H9 (cell line): Measurements from ENCODE around the gene MUC5AC. TPM values are rescaled to one million over a fixed set of nuclear protein-coding genes. Genes with fewer than 3 reads are reported as not detected.
"Not testable (repeated sequence)": the region's sequence is repeated elsewhere in the genome, so short reads cannot be mapped to it uniquely, and the experiment has no call there.

ENCODE experiments used
- DNase-seq: peaks from one replicate; pipeline ENCODE4 v3.0.0-alpha.2; 2017
- H2AFZ ChIP-seq: one replicate; pipeline ENCODE4 v1.6.1; 2013; ENCODE audit warnings: mild to moderate bottlenecking, low read length, control low read depth, moderate library complexity
- H2AK5ac ChIP-seq: 2 replicates; pipeline ENCODE4 v1.6.1; 2013; ENCODE audit warnings: low read length, control low read depth, mixed read lengths; ENCODE audit not compliant: insufficient read length
- H2BK120ac ChIP-seq: one replicate; pipeline ENCODE4 v1.6.1; 2013; ENCODE audit warnings: low read depth, mild to moderate bottlenecking, low read length, control low read depth, inconsistent platforms; ENCODE audit not compliant: poor library complexity, severe bottlenecking
- H2BK12ac ChIP-seq: 2 replicates; pipeline ENCODE4 v1.6.1; 2013; ENCODE audit warnings: low read length, control low read depth, mixed read lengths, low read depth; ENCODE audit not compliant: insufficient read length
- H2BK15ac ChIP-seq: 2 replicates; pipeline ENCODE4 v1.6.1; 2013; ENCODE audit warnings: low read depth, low read length, control low read depth
- H2BK20ac ChIP-seq: one replicate; pipeline ENCODE4 v1.6.1; 2013; ENCODE audit warnings: low read depth, mild to moderate bottlenecking, low read length, control low read depth, inconsistent platforms; ENCODE audit not compliant: poor library complexity, severe bottlenecking
- H2BK5ac ChIP-seq: 2 replicates; pipeline ENCODE4 v1.6.1; 2013; ENCODE audit warnings: low read length, control low read depth, mixed read lengths; ENCODE audit not compliant: insufficient read length
- H3K14ac ChIP-seq: 2 replicates; pipeline ENCODE4 v1.6.1; 2013; ENCODE audit warnings: low read length, control low read depth; ENCODE audit not compliant: insufficient read depth
- H3K18ac ChIP-seq: 2 replicates; pipeline ENCODE4 v1.6.1; 2013; ENCODE audit warnings: low read depth, mild to moderate bottlenecking, mixed read lengths, low read length, control low read depth; ENCODE audit not compliant: insufficient read length
- H3K23ac ChIP-seq: 2 replicates; pipeline ENCODE4 v1.6.1; 2013; ENCODE audit warnings: low read length, control low read depth, mixed read lengths, low read depth; ENCODE audit not compliant: insufficient read length
- H3K23me2 ChIP-seq: 2 replicates; pipeline ENCODE4 v1.6.1; 2013; ENCODE audit warnings: low read depth, mild to moderate bottlenecking, mixed read lengths, low read length, control low read depth; ENCODE audit not compliant: insufficient read length, poor library complexity, severe bottlenecking
- H3K27ac ChIP-seq: 2 replicates; pipeline ENCODE4 v1.5.1; 2013; ENCODE audit warnings: low read length, control low read depth, mixed read lengths, low read depth; ENCODE audit not compliant: insufficient read length
- H3K27me3 ChIP-seq: 2 replicates; pipeline ENCODE4 v1.6.1; 2013; ENCODE audit warnings: low read length, control low read depth, inconsistent platforms; ENCODE audit not compliant: insufficient read depth
- H3K4ac ChIP-seq: 2 replicates; pipeline ENCODE4 v1.6.1; 2013; ENCODE audit warnings: low read depth, mild to moderate bottlenecking, control low read depth, inconsistent platforms, low read length, moderate library complexity
- H3K4me1 ChIP-seq: 2 replicates; pipeline ENCODE4 v1.6.1; 2013; ENCODE audit warnings: low read length, control low read depth, inconsistent platforms; ENCODE audit not compliant: insufficient read depth
- H3K4me2 ChIP-seq: 2 replicates; pipeline ENCODE4 v1.6.1; 2013; ENCODE audit warnings: low read length, control low read depth, mixed read lengths; ENCODE audit not compliant: insufficient read length, insufficient read depth
- H3K56ac ChIP-seq: 2 replicates; pipeline ENCODE4 v1.6.1; 2013; ENCODE audit warnings: low read depth, mild to moderate bottlenecking, mixed read lengths, low read length, control low read depth; ENCODE audit not compliant: insufficient read length
- H3K79me1 ChIP-seq: 2 replicates; pipeline ENCODE4 v1.6.1; 2013; ENCODE audit warnings: low read depth, mild to moderate bottlenecking, moderate library complexity, low read length, control low read depth, inconsistent platforms; ENCODE audit not compliant: insufficient read depth, poor library complexity, severe bottlenecking
- H3K79me2 ChIP-seq: 2 replicates; pipeline ENCODE4 v1.6.1; 2013; ENCODE audit warnings: low read length, control low read depth, inconsistent platforms; ENCODE audit not compliant: insufficient read depth
- H3K9ac ChIP-seq: 2 replicates; pipeline ENCODE4 v1.6.1; 2013; ENCODE audit warnings: low read length, control low read depth, mixed read lengths; ENCODE audit not compliant: insufficient read length; ENCODE audit errors: extremely low read depth
- H3K9me3 ChIP-seq: one replicate; pipeline ENCODE4 v1.6.1; 2013; ENCODE audit warnings: low read depth, low read length, inconsistent platforms; ENCODE audit not compliant: control insufficient read depth
- H3T11ph ChIP-seq: one replicate; pipeline ENCODE4 v1.6.1; 2013; ENCODE audit warnings: mild to moderate bottlenecking, low read length, control low read depth, inconsistent platforms
- H4K20me1 ChIP-seq: one replicate; pipeline ENCODE4 v1.6.1; 2013; ENCODE audit not compliant: control insufficient read depth, insufficient read length, insufficient read depth
- H4K5ac ChIP-seq: 2 replicates; pipeline ENCODE4 v1.6.1; 2013; ENCODE audit warnings: low read depth, mild to moderate bottlenecking, mixed read lengths, low read length, control low read depth; ENCODE audit not compliant: insufficient read length
- H4K8ac ChIP-seq: replicated peaks from 2 replicates; pipeline ENCODE4 v1.6.1; 2013; ENCODE audit warnings: low read length, control low read depth, mixed read lengths, low read depth; ENCODE audit not compliant: insufficient read length
- H4K91ac ChIP-seq: 2 replicates; pipeline ENCODE4 v1.6.1; 2013; ENCODE audit warnings: low read depth, mild to moderate bottlenecking, moderate library complexity, mixed read lengths, low read length, control low read depth; ENCODE audit not compliant: insufficient read length
- H3K27ac Mint-ChIP-seq, 3 experiments: 2 replicates in 2 of 3; 3 replicates in 1 of 3; pipeline ENCODE4 v1.8.0; 2020 to 2021; ENCODE audit warnings: mixed read lengths in 3 of 3, mild to moderate bottlenecking in 1 of 3, moderate library complexity in 1 of 3
- H3K27me3 Mint-ChIP-seq: 2 replicates; pipeline ENCODE4 v1.8.0; 2021; ENCODE audit warnings: low read depth, mild to moderate bottlenecking, moderate library complexity, mixed read lengths
- H3K36me3 Mint-ChIP-seq, 3 experiments: 2 replicates in 2 of 3; 3 replicates in 1 of 3; pipeline ENCODE4 v1.8.0; 2020 to 2021; ENCODE audit warnings: low read depth in 3 of 3, mixed read lengths in 3 of 3; ENCODE audit not compliant: insufficient read depth in 1 of 3
- H3K4me1 Mint-ChIP-seq, 2 experiments: 2 replicates each; pipeline ENCODE4 v1.8.0; 2020; ENCODE audit warnings: mixed read lengths in 2 of 2
- H3K4me3 Mint-ChIP-seq, 2 experiments: 2 replicates in 1 of 2; 3 replicates in 1 of 2; pipeline ENCODE4 v1.8.0; 2020 to 2021; ENCODE audit warnings: mild to moderate bottlenecking in 2 of 2, mixed read lengths in 2 of 2, moderate library complexity in 1 of 2
- H3K9me3 Mint-ChIP-seq, 2 experiments: 2 replicates in 1 of 2; 3 replicates in 1 of 2; pipeline ENCODE4 v1.8.0; 2020; ENCODE audit warnings: mild to moderate bottlenecking in 2 of 2, mixed read lengths in 2 of 2, moderate library complexity in 1 of 2
- WGBS: extraction: QIAGEN DNeasy Blood & Tissue Kit; methylation state at CpG from one replicate; pipeline ENCODE4 v1.1.7; 2013; ENCODE audit warnings: missing lambda C conversion rate, low lambda C conversion rate, mixed read lengths; ENCODE audit not compliant: insufficient read length; ENCODE audit errors: extremely low coverage; 5-methylcytosine and 5-hydroxymethylcytosine counted together
- total RNA-seq: library from RNA; stranded (reverse); gene quantifications from 2 replicates; pipeline ENCODE4 v1.2.1, GENCODE V29; 2021

The MUC5AC gene
- total RNA-seq, 1 experiment from 2014 or later, result not detected

GRCh38 chr11:1188451-1189130 is 30.8 kb downstream of the MUC5AC start:
- H3K56ac ChIP-seq, H3K9ac ChIP-seq, DNase-seq, H3K27ac Mint-ChIP-seq, H2BK15ac ChIP-seq, H3K9me3 ChIP-seq, H3T11ph ChIP-seq, H3K14ac ChIP-seq, H2BK20ac ChIP-seq, H3K4me2 ChIP-seq, H4K8ac ChIP-seq, H4K20me1 ChIP-seq, H4K91ac ChIP-seq, H3K23me2 ChIP-seq, H4K5ac ChIP-seq, H3K18ac ChIP-seq, H2AFZ ChIP-seq, H3K4me3 Mint-ChIP-seq, H3K27me3 Mint-ChIP-seq, H2AK5ac ChIP-seq, H3K27ac ChIP-seq, H2BK5ac ChIP-seq, H3K27me3 ChIP-seq, H3K79me1 ChIP-seq, H3K9me3 Mint-ChIP-seq, H3K4me1 ChIP-seq, H3K4me1 Mint-ChIP-seq, H3K4ac ChIP-seq, H3K79me2 ChIP-seq, H2BK12ac ChIP-seq, H3K36me3 Mint-ChIP-seq, H2BK120ac ChIP-seq, H3K23ac ChIP-seq: not testable (repeated sequence)
- no CpG with 5 or more reads among the region's 15 CpGs for WGBS

- not testable (repeated sequence) for H2BK120ac ChIP-seq, H3K4me1 ChIP-seq, H4K5ac ChIP-seq, H2BK15ac ChIP-seq, H2AFZ ChIP-seq, H3K4ac ChIP-seq, H3K27me3 Mint-ChIP-seq, H3K79me2 ChIP-seq, H2BK20ac ChIP-seq, H3K4me1 Mint-ChIP-seq, H3K27me3 ChIP-seq, H3K27ac ChIP-seq, H2BK12ac ChIP-seq, H3K4me3 Mint-ChIP-seq, H3K9me3 ChIP-seq, H4K91ac ChIP-seq, H3K23ac ChIP-seq, H3K56ac ChIP-seq, H3K23me2 ChIP-seq, H3K18ac ChIP-seq, H2AK5ac ChIP-seq, H3K4me2 ChIP-seq, H3K27ac Mint-ChIP-seq, DNase-seq, H3K14ac ChIP-seq, H3K79me1 ChIP-seq, H3T11ph ChIP-seq, H4K8ac ChIP-seq, H3K9ac ChIP-seq, H3K36me3 Mint-ChIP-seq, H4K20me1 ChIP-seq, H2BK5ac ChIP-seq, H3K9me3 Mint-ChIP-seq
- WGBS, result no CpG with 5 or more reads among the region's 12 CpGs
Measured at GRCh38 chr11:1189816-1190215, 32.1 kb downstream of the MUC5AC start.
